GM18499 (cell line): Measurements from ENCODE around the gene SLC16A2.
"Not testable (repeated sequence)": the region's sequence is repeated elsewhere in the genome, so short reads cannot be mapped to it uniquely, and the experiment has no call there.

Experiments used
- ATAC-seq: cut with Tn5 transposase; IDR thresholded peaks from one replicate; pipeline ENCODE4 v1.9.1; 2021; ENCODE audit warnings: moderate number of reproducible peaks; ENCODE audit not compliant: insufficient read depth, unreplicated experiment

Gene SLC16A2

DNA sequence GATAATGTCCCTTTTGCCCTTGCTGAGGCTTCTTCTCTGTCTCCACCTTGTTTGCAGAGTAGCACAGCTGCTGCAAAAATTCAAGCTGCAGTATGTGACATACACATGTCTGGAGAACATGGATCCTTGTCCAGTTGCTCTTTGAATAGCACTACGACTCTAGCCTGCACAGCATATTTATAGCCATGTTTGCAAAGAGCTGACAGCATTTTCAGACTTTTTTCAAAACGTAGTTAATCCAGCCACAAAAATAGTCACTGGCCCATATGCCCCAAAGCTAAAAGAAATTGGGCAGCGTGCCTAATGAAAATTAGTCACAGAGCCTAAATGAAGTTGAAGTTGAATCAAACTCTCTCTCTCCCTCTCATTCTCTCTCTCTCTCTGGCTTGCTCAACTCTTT is 17.5 kb downstream of the SLC16A2 start:
- ATAC-seq = no peak

- ATAC-seq = no peak
Observed at GRCh38 chrX:74445099-74445498, 23.8 kb downstream of the SLC16A2 start.

DNA sequence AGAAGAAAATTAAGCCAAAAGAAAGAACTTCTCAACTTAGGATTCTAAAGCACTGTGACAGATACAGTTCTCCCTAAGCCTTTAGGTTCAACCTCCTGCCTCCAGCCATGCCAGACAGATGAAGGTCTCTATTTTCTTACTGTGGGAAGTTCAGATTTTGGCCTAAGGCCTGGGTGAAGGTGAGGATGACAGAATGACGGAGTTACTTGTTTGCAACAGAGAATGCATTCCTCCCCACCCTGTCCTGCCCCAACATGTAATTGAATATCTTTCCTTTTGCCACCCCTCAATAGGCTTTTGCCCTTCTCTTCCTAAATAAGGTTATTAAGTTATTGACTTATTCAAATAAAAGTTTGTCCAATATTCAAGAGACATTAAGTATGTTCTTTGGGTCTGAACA is 25.6 kb downstream of the SLC16A2 start:
- ATAC-seq = no peak

DNA sequence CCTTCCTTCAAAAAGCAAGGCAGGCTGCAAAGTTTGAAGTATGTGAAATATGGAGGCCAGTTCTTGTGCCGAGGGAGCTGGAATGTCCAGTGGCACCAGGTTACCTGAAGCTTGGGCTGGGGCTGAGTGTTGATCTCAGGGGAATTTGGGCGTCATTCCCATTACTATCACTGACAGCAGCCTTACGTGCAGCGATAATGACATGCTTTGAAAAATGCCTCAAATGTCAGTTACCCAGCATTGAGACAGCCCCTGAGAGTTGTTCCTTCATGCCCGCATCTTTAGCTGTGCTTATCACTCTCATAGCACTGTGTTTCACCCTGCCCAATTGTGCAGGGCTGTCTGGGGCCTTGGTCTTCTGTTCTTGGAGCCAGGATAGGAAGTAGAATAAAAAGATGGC is 27.4 kb downstream of the SLC16A2 start:
- no peak for ATAC-seq

GRCh38 chrX:74449322-74449936 is 28.1 kb downstream of the SLC16A2 start:
- no peak for ATAC-seq

GRCh38 chrX:74449937-74450330 is 28.6 kb downstream of the SLC16A2 start:
- ATAC-seq = no peak

DNA sequence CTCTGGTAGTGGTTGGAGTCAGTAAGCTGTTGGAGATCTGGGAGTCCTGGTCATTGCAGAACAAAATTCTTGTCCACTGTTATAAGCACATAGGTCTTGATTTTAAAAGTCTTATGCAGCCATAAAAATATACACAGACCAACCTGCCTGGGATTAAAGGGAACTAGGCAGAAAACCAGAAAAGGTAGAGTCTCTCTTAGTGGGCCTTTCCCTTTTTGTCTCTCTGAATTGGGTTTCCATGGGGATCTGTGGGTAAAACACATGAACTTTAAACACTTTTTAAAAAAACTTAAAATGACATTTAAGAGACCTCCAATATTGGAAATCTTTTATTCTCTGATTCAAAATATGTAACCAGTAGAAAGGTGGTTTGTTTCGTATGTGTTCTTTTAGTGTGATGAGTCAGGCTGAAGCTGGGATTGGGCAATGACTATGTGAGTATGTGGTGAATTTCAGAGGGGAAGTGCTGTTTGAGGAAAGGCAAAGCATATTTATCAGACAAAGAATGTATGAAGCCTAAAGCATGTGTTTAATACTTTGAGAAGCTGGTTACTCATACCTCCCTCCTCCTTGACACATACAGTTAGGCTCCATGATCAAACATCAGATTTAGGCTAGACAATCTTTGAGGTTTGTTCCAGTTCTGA is 29.6 kb downstream of the SLC16A2 start:
- no peak for ATAC-seq

DNA sequence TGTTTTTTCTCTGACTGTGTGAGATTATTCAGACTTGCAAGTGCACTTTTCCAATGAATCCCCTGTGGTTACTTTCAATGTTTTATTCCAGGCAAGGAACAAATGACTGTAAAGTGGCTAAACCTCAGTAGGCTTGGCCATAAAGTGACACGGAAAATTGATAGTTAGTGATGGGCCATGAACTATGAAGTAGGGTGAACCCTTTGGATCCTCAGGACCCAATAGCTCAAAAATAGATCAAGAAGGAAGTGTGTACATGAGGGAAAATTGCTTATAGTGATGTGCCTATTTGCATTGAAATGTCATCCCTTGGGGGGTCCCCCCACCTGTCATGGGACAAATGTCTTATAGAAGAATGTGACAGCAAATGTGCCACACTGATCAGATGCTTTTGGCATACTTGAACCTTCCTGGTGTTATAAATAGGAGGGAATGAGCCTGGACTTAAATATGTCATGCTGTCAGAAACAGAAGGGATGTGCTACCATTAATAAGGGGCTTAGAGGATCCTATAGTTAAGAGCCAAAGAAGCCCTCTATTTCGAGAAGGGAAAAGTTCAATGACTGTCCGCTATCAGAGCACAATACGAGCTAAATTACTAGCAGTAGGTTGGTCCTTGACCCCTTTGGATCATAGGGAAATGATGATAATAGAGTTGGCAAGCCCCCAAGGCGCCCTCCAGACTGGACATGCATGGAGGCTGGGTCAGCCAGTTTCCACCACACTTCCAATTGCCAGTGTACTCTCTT is 30.3 kb downstream of the SLC16A2 start:
- no peak for ATAC-seq

DNA sequence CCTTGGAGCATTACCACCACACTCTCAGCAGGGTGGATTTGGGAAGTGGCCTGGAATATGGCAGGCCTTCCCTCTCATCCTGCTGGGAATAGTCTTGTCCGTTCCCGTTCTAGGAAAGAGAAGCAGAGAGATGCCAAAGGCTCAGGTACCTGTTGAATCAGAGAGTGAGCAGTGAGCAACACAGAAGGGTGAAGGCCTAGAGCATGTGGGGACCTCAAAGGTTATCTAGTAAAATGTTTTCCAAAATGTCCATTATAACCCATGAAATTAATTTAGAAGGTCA is 30.8 kb downstream of the SLC16A2 start:
- ATAC-seq = no peak

- ATAC-seq = no peak
Observed at GRCh38 chrX:74453178-74453577, 31.9 kb downstream of the SLC16A2 start.

DNA sequence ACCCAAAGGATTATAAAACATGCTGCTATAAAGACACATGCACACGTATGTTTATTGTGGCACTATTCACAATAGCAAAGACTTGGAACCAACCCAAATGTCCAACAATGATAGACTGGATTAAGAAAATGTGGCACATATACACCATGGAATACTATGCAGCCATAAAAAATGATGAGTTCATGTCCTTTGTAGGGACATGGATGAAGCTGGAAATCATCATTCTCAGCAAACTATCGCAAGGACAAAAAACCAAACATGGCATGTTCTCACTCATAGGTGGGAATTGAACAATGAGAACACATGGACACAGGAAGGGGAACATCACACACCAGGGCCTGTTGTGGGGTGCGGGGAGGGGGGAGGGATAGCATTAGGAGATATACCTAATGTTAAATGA is 32.9 kb downstream of the SLC16A2 start:
- not testable (repeated sequence) for ATAC-seq

GRCh38 chrX:74458736-74459135 is 37.4 kb downstream of the SLC16A2 start:
- ATAC-seq = no peak

GRCh38 chrX:74461384-74461783 is 40.1 kb downstream of the SLC16A2 start:
- no peak for ATAC-seq

- ATAC-seq = no peak
Observed at GRCh38 chrX:74464722-74465121, 43.4 kb downstream of the SLC16A2 start.

- ATAC-seq = no peak
Observed at GRCh38 chrX:74465424-74465823, 44.1 kb downstream of the SLC16A2 start.

DNA sequence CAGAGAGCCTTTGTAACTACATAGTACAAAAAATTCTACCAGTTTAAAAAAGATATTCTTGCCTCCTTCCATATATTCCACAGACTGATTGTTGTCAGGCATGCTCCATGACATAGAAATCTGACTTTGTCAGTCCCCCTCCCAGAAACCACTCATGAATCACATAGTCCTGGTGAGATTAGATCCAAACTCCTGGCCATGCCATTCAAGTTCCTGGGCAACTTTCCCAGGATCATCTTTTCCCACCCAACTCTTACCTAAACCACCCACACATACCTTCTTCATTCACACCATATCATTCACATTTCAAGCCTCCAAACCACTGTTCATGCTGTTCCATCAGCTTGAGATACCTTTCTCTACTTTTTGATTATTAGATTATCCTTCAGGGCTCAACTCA is 46.4 kb downstream of the SLC16A2 start:
- ATAC-seq = no peak

DNA sequence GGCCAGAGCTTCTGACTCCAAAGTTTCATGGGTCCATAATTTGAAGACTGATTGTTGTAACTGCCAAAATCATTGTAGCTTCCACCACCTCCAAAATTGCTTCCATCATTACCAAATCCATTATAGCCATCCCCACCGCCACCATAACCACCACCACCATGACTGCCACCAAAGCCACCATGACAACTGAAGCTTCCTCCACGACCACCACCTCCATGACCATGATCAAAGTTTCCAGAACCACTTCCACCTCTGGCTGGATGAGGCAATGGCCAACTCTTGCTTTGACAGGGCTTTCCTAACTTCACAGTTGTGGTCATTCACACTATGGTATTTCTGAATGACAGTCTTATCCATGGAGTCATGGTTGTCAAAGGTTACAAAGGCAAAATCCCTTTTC is 51.8 kb downstream of the SLC16A2 start:
- ATAC-seq = not testable (repeated sequence)

GRCh38 chrX:74490247-74490646 is 69.0 kb downstream of the SLC16A2 start:
- no peak for ATAC-seq

DNA sequence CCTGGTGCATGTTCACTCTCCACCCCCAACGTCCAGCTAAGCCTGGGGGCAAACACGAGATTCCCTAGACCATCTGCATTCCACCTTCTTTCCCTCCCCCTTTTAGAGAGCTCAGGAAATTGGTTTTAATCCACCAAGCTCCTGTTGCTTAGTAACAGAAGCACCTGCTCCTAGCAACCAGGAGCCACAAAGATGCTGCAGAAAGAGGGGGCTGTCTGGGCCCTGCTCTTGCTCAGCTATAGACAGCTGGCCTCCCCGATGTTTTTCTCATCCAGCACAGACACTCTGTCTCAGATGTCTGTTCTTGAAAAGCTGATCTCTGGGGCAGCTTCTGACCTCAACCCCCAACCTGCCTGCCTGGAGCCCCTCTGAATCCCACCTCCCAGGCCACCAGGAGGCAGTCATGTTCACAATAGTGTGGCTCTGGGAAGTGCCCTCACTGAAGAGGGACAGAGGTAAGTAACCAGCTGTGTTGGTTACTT is 71.5 kb downstream of the SLC16A2 start:
- no peak for ATAC-seq

DNA sequence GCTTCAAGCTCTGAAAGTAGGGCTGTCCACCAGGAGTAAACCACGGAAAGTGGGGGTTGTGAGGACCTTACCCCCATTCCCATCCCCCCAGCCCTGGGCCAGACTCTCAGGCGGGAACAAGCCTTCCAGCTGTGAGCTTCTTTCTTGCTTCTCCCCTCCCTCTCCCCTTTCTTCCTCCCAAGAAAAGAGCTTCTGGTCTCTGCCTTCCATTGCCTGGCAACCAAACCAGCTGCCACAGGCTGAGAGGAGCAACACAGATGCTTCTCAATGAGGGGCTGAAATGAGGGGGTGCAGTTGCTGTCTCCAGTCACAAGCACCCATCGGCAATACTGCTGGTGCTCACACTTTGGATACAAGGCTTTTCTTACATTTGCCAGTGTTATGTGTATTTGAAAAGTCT is 72.5 kb downstream of the SLC16A2 start:
- ATAC-seq = no peak

GRCh38 chrX:74498924-74499323 is 77.6 kb downstream of the SLC16A2 start:
- ATAC-seq = no peak

DNA sequence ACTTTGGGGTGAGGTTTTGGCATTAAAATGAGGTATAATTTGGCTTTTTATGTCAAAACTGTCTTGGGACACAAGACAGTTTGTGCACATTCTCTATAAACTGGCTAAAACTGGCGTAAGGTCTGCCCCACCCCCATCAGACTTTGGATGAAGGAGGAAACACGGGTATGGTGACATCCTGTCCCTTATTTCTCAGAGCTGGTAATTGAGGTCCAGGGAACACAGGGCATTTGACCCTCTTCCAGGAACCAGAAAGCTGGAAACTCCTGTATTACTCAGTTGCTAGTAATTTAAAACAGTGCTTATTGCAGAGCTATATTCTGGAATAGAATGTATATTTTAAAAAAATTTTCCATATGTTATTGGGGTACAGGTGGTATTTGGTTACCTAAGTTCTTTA is 78.8 kb downstream of the SLC16A2 start:
- ATAC-seq = no peak
